ENCODE data around the gene SMARCAL1. TPM values are rescaled to one million over a fixed set of nuclear protein-coding genes. Genes with fewer than 3 reads are reported as not detected.

SMARCAL1 gene
- total RNA-seq, 1 experiment from 2014 or later, result 40.5 TPM

DNA sequence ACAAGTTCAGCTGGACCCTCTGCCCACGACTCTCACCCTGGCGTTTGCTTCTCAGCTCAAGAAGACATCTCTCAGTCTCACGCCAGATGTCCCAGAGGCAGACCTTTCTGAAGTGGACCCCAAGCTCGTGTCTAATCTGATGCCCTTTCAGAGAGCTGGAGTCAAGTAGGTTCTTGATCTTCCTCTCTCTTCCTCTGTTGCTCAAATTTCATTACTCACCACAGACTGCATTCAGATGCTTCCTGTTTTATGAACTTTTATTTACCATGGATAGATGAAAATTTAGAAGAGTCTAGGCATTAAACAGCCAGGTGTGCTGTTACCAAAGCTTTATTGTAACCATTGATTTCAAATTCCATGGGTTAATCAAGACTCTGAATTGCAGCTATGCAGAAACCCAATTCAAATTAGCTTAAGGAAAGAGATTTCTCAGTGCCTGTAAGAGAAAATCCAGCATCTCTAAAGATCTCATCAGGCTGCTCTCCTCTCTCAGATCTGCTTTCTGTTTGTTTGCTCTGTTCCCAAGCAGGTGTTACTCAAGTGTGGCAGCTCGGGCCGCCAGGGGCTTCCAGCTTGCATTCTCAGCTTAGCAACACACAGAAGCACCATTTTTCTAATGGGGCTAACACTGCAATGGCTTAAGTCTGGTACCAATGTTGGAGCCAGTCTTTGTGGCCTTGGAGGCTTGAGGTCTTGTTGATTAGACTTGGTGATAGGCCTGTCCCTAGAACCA, 16.5 kb downstream of the SMARCAL1 start:
- Histone ChIP-seq H3K27ac (no peak overlapping the region), H3K4me2 (no peak overlapping the region), H4K20me1 (ENCODE audit: insufficient read depth) (no peaks in the 10 kb centered on the region), H3K9me3 (ENCODE audit: insufficient read depth, low read depth) (no peaks in the 10 kb centered on the region), H3K36me3 (ENCODE audit: low read depth) (peaks cover 15% of the 10 kb centered on the region), H3K4me1 (replicated peaks; ENCODE audit: insufficient read depth) (no peaks in the 10 kb centered on the region), H3K79me2 (ENCODE audit: low read depth) (no peaks in the 10 kb centered on the region), H3K4me3 (no peak overlapping the region), H2AFZ (no peak overlapping the region), H3K9me2 (ENCODE audit: insufficient read depth) (no peaks in the 10 kb centered on the region), H3K27me3 (ENCODE audit: insufficient read depth, low read depth) (no peaks in the 10 kb centered on the region), H3F3A (ENCODE audit: insufficient read depth, low read depth) (no peaks in the 10 kb centered on the region; the same call in 1 of the 2 replicates)
- ChIA-PET CTCF (no interaction called here), POLR2A (ENCODE audit: unreplicated experiment) (no interaction called here)
- intact Hi-C loops (cut with micrococcal nuclease; ENCODE audit: unreplicated experiment), result no loop called here
- DNase-seq, result no peak
- no TSS peak for BruUV-seq (replicated peaks)
- TF ChIP-seq, protein P1, sequence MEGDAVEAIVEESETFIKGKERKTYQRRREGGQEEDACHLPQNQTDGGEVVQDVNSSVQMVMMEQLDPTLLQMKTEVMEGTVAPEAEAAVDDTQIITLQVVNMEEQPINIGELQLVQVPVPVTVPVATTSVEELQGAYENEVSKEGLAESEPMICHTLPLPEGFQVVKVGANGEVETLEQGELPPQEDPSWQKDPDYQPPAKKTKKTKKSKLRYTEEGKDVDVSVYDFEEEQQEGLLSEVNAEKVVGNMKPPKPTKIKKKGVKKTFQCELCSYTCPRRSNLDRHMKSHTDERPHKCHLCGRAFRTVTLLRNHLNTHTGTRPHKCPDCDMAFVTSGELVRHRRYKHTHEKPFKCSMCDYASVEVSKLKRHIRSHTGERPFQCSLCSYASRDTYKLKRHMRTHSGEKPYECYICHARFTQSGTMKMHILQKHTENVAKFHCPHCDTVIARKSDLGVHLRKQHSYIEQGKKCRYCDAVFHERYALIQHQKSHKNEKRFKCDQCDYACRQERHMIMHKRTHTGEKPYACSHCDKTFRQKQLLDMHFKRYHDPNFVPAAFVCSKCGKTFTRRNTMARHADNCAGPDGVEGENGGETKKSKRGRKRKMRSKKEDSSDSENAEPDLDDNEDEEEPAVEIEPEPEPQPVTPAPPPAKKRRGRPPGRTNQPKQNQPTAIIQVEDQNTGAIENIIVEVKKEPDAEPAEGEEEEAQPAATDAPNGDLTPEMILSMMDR (conservative IDR thresholded peaks at IDR 0.05), result no peak
- no peak for TF ChIP-seq EZH2 (IDR thresholded peaks at IDR 0.05; ENCODE audit: low read depth)

DNA sequence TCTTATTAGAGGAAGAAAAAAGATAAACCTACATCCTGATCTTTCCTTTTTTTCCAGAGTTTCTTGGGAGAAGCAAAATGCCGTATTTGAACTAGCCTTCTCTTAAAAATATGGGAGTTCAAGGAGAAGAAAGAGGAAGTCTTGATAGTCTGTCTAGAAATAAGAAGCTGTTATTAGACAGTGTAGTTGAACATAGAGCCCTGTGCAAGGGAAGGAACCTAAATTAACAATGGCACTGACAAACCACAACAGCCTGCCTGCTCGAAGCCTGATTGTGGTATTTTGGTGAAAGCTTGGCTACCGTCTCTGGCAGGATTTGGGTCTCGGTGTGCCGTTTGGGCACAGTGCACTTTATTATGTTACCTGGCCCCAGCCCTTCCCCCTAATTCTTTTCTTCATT, 17.1 kb downstream of the SMARCAL1 start:
- no peaks in the 10 kb centered on the region for H3K9me2 ChIP-seq (ENCODE audit: insufficient read depth)
- H3K27ac ChIP-seq, result no peak overlapping the region
- no TSS peak for BruUV-seq (replicated peaks)
- H3K36me3 ChIP-seq (ENCODE audit: low read depth), result peaks cover 15% of the 10 kb centered on the region
- no peaks in the 10 kb centered on the region for H3K9me3 ChIP-seq (ENCODE audit: insufficient read depth, low read depth)
- no peaks in the 10 kb centered on the region for H3K79me2 ChIP-seq (ENCODE audit: low read depth)
- H3K4me3 ChIP-seq, result no peak overlapping the region
- no peak overlapping the region for H2AFZ ChIP-seq
- H3K4me1 ChIP-seq (replicated peaks; ENCODE audit: insufficient read depth), result no peaks in the 10 kb centered on the region
- DNase-seq, result no peak
- intact Hi-C loops (cut with micrococcal nuclease; ENCODE audit: unreplicated experiment), result no loop called here
- ChIA-PET POLR2A (ENCODE audit: unreplicated experiment) (no interaction called here), CTCF (no interaction called here)
- no peaks in the 10 kb centered on the region; the same call in 1 of the 2 replicates for H3F3A ChIP-seq (ENCODE audit: insufficient read depth, low read depth)
- TF ChIP-seq, protein P1 (conservative IDR thresholded peaks at IDR 0.05), result no peak
- no peak for TF ChIP-seq EZH2 (IDR thresholded peaks at IDR 0.05; ENCODE audit: low read depth)
- no peaks in the 10 kb centered on the region for H3K27me3 ChIP-seq (ENCODE audit: insufficient read depth, low read depth)
- H3K4me2 ChIP-seq, result no peak overlapping the region
- H4K20me1 ChIP-seq (ENCODE audit: insufficient read depth), result no peaks in the 10 kb centered on the region

DNA sequence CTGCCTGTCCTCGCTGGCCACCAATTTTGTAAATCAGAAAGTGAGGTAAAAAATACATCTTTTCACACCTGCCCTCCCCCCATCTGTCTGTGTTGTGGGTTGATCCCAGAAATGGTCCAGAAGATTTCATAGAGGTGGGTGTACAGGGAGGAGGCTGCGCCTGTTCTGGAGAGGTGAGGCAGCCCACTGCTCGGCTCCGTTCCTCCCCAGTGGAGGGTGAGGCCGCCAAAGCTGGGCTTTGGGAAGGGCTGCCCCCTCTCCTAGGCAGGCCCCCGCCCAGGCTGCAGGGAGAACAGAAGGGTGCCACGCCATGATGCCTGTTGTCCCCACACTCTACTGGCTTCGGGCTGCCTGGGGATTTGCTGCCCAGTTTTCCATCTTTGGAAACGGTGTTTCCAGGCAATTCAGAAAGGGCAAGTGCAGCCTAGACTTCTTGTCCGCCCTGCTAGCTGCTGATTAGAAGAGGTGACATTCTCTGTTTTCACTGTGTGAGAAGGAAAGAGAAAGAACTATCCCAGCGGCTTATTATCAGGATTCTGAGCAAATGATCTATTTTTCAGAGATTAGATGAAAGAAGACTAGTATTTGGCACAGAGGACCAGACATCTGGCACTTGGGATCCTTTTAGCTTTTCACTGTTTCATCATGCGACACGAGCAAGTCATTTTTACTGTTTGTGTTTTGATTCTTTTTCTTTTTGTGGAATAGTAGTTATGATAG, 18.7 kb downstream of the SMARCAL1 start:
- intact Hi-C loops (cut with micrococcal nuclease; ENCODE audit: unreplicated experiment), result no loop called here
- POLR2A ChIA-PET (ENCODE audit: unreplicated experiment), result interaction anchor here (0.6 kb wide), 1 partner anchor 220 kb away, joined by 3 read pairs; no protein-coding TSS in a partner anchor
- no peak overlapping the region for H3K4me3 ChIP-seq
- H3F3A ChIP-seq (ENCODE audit: insufficient read depth, low read depth), result no peaks in the 10 kb centered on the region
- no TSS peak for BruUV-seq (replicated peaks)
- no peaks in the 10 kb centered on the region for H3K79me2 ChIP-seq (ENCODE audit: low read depth)
- no peak for TF ChIP-seq EZH2 (IDR thresholded peaks at IDR 0.05; ENCODE audit: low read depth)
- TF ChIP-seq, protein P1 (conservative IDR thresholded peaks at IDR 0.05), result no peak
- no peak overlapping the region for H3K4me2 ChIP-seq
- H4K20me1 ChIP-seq (ENCODE audit: insufficient read depth), result no peaks in the 10 kb centered on the region
- CTCF ChIA-PET, result interaction anchor here (0.6 kb wide), 1 partner anchor 320 kb away, joined by 3 read pairs; no protein-coding TSS in a partner anchor
- no peak for DNase-seq
- no peaks in the 10 kb centered on the region for H3K4me1 ChIP-seq (replicated peaks; ENCODE audit: insufficient read depth)
- H2AFZ ChIP-seq, result no peak overlapping the region
- no peak overlapping the region for H3K27ac ChIP-seq
- H3K27me3 ChIP-seq (ENCODE audit: insufficient read depth, low read depth), result no peaks in the 10 kb centered on the region
- peaks cover 11% of the 10 kb centered on the region for H3K36me3 ChIP-seq (ENCODE audit: low read depth)
- H3K9me2 ChIP-seq (ENCODE audit: insufficient read depth), result no peaks in the 10 kb centered on the region
- H3K9me3 ChIP-seq (ENCODE audit: insufficient read depth, low read depth), result no peaks in the 10 kb centered on the region

All from PC-9 (cell line).